ENCODE measurements around the gene NDOR1.

DNA sequence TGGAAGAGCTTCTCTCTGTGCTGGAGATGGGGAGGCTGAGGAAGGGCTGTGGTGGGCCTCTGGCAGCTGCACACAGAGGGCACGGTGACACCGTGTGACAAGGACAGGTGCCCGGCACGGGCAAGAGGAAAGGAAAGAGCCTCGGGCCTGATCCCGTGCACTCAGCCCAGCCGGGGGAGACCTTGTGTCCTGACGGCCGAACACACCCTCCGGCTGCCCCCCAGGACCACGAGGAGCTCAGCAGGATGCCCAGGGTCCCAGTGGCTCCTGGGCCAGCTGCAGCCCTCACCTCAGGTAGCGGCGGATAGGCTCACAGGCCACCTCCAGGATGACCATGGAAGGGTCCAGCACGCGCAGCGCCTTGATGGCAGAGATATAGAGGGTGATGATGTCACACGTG, 22.7 kb upstream of the NDOR1 start:
- TF ChIP-seq GATA2 (IDR thresholded peaks at IDR 0.05; ENCODE audit: low read depth, low read length) = no peak
- no peak for TF ChIP-seq GATA3 (IDR thresholded peaks at IDR 0.05; ENCODE audit: low read depth, low read length)

Measured in SH-SY5Y (cell line).